ENCODE measurements around the gene ARHGAP8. TPM values are rescaled to one million over a fixed set of nuclear protein-coding genes. Genes with fewer than 3 reads are reported as not detected.

ARHGAP8 gene
- total and polyA plus RNA-seq, 2 donors (not counting 1 experiment from before 2014, with no cell fraction given): 0.37 TPM; not detected in 1

GRCh38 chr22:44861245-44861644 lies 108.9 kb downstream of the ARHGAP8 start:
- Mint-ChIP-seq H3K27me3 (peaks cover 2% of the 10 kb centered on the region), H3K4me1 (no peaks in the 10 kb centered on the region), H3K27ac (no peak overlapping the region), H3K4me3 (no peak overlapping the region), H3K9me3 (ENCODE audit: insufficient read depth) (no peaks in the 10 kb centered on the region)
- TF ChIP-seq EZH2 (IDR thresholded peaks at IDR 0.05; ENCODE audit: borderline replicate concordance, insufficient read depth, low read depth, low read length, poor library complexity, severe bottlenecking) (no peak), CTCF (IDR thresholded peaks at IDR 0.05) (no peak)
- ChIA-PET POLR2A (no interaction called here), CTCF (no interaction called here)
- ATAC-seq (ENCODE audit: low read depth) (no peak), DNase-seq (no peak)
- Histone ChIP-seq H3K27ac (ENCODE audit: low read length in 2 of 2) (no peak overlapping the region), H3K36me3 (replicated peaks in 1 of 2; ENCODE audit: control extremely low read depth in 1 of 2, control insufficient read depth in 1 of 2, extremely low read depth in 1 of 2, insufficient read depth in 2 of 2, low read length in 1 of 2) (no peaks in the 10 kb centered on the region), H3K9ac (ENCODE audit: low read length) (no peak overlapping the region), H3K4me1 (ENCODE audit: control insufficient read depth in 2 of 2, insufficient read depth in 2 of 2, low read length in 2 of 2) (no peaks in the 10 kb centered on the region), H3K27me3 (replicated peaks in 1 of 4; ENCODE audit: control extremely low read depth in 1 of 4, control insufficient read depth in 3 of 4, insufficient read depth in 4 of 4, low read length in 3 of 4) (no peaks in the 10 kb centered on the region), H3K4me2 (replicated peaks; ENCODE audit: low read depth, low read length, poor library complexity, severe bottlenecking) (no peak overlapping the region), H3K9me3 (ENCODE audit: control extremely low read depth in 1 of 3, control insufficient read depth in 2 of 3, insufficient read depth in 1 of 3, low read length in 2 of 3) (no peaks in the 10 kb centered on the region), H3K79me2 (ENCODE audit: control insufficient read depth, insufficient read depth, low read length) (no peaks in the 10 kb centered on the region), H2AFZ (ENCODE audit: insufficient read depth, low read depth, low read length, poor library complexity, severe bottlenecking) (no peak overlapping the region), H4K20me1 (ENCODE audit: control insufficient read depth, insufficient read depth, low read length, poor library complexity, severe bottlenecking) (no peaks in the 10 kb centered on the region), H3K4me3 (ENCODE audit: control extremely low read depth in 1 of 5, extremely low read depth in 1 of 5, insufficient read depth in 1 of 5, low read depth in 2 of 5, low read length in 4 of 5) (no peak overlapping the region)
- intact Hi-C loops (cut with micrococcal nuclease): no loop called here
- WGBS (ENCODE audit: insufficient coverage): 87% methylated on average over 6 of the region's 7 CpGs

- Mint-ChIP-seq H3K27ac (no peak overlapping the region), H3K9me3 (ENCODE audit: insufficient read depth) (no peaks in the 10 kb centered on the region), H3K4me3 (no peak overlapping the region), H3K27me3 (peaks cover 2% of the 10 kb centered on the region), H3K4me1 (no peaks in the 10 kb centered on the region)
- H3K36me3 ChIP-seq (replicated peaks in 1 of 2; ENCODE audit: control extremely low read depth in 1 of 2, control insufficient read depth in 1 of 2, extremely low read depth in 1 of 2, insufficient read depth in 2 of 2, low read length in 1 of 2): no peaks in the 10 kb centered on the region
- H4K20me1 ChIP-seq (ENCODE audit: control insufficient read depth, insufficient read depth, low read length, poor library complexity, severe bottlenecking): no peaks in the 10 kb centered on the region
- WGBS (ENCODE audit: insufficient coverage): 85% methylated on average over 11 of the region's 11 CpGs
- H3K9me3 ChIP-seq (ENCODE audit: control extremely low read depth in 1 of 3, control insufficient read depth in 2 of 3, insufficient read depth in 1 of 3, low read length in 2 of 3): no peaks in the 10 kb centered on the region
- H3K27me3 ChIP-seq (replicated peaks in 1 of 4; ENCODE audit: control extremely low read depth in 1 of 4, control insufficient read depth in 3 of 4, insufficient read depth in 4 of 4, low read length in 3 of 4): no peaks in the 10 kb centered on the region
- ChIA-PET POLR2A (no interaction called here), CTCF (no interaction called here)
- no peak overlapping the region for H3K9ac ChIP-seq (ENCODE audit: low read length)
- H3K4me1 ChIP-seq (ENCODE audit: control insufficient read depth in 2 of 2, insufficient read depth in 2 of 2, low read length in 2 of 2): no peaks in the 10 kb centered on the region
- no peak overlapping the region for H3K4me2 ChIP-seq (replicated peaks; ENCODE audit: low read depth, low read length, poor library complexity, severe bottlenecking)
- H3K4me3 ChIP-seq (ENCODE audit: control extremely low read depth in 1 of 5, extremely low read depth in 1 of 5, insufficient read depth in 1 of 5, low read depth in 2 of 5, low read length in 4 of 5): no peak overlapping the region
- TF ChIP-seq CTCF (IDR thresholded peaks at IDR 0.05) (no peak), EZH2 (IDR thresholded peaks at IDR 0.05; ENCODE audit: borderline replicate concordance, insufficient read depth, low read depth, low read length, poor library complexity, severe bottlenecking) (no peak)
- no peak for ATAC-seq (ENCODE audit: low read depth)
- no peak overlapping the region for H3K27ac ChIP-seq (ENCODE audit: low read length in 2 of 2)
- no peaks in the 10 kb centered on the region for H3K79me2 ChIP-seq (ENCODE audit: control insufficient read depth, insufficient read depth, low read length)
- no peak overlapping the region for H2AFZ ChIP-seq (ENCODE audit: insufficient read depth, low read depth, low read length, poor library complexity, severe bottlenecking)
- intact Hi-C loops (cut with micrococcal nuclease): no loop called here
- no peak for DNase-seq
These were observed 109.9 kb downstream of the ARHGAP8 start for GRCh38 chr22:44862281-44862680.

Data from B cell (primary cell).